ENCODE results near the gene CENPO.
"Not testable (repeated sequence)": the region's sequence is repeated elsewhere in the genome, so short reads cannot be mapped to it uniquely, and the experiment has no call there.

Gene CENPO

DNA sequence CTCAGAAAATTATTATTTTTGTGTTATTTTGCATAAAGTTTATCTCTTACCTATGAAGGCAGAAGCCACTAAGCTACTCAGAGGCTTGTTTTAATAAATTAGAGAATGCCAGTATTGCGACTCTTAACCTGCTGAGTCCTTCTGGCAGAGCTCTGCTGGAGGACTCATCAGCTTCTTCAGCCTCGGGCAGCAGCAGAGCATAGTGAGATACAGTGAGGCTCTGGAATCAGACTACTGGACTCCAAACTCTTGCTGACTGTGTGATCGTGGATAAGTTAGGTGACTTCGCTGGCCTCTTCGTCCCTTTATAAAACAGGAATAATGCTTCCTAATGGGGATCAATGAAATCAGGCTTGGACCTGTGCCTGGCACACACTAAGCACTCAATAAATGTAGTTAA, 1.8 kb upstream of the CENPO start:
- DNase-seq = no peak

DNA sequence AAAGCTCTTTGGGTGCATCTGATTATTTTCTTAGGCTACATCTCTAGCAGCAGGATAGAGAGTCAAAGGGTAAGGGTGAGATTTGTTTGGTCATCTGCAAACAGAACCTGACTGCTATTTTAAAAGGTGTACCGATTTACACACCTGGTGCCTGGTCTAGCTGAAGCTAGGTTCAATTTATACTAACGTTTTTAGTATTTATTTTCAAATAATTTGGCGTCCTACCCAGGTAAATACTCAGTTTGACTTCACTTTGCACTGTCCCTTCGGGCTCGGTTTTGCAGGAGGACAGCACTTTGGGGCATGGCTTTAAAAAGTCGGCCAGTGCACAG, 717 bp upstream of the CENPO start:
- DNase-seq = no peak

DNA sequence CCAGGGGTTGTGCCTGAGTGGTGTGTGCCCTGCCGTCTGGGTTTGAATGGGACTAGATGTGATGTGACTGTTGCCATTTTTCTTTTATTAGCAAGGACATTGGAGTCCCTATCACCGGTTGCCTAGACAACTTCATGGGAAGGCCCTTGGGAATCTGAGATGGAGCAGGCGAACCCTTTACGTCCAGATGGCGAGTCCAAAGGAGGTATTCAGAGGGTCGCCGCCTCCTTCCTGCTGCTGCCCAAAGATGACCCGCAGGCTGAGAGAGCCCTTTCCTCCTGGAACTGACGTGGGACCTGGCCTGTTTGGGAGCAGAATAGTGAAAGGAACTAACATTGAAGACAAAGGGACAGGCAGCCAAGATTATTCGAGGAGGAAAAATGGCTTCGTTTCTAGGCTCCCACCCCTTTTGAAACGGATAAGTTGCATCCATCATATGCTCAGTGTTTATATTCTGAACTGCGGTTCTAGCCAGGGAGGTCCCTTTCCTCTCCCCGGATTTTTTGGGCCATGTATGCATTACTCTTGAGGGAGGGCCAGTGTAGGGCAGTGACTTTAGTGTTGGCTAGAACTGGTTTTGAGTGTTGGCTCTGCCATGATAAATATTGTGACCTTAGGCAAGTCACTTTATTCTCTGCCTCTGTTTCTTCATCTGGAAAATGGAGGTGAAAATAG, 673 bp downstream of the CENPO start:
- DNase-seq = no peak

DNA sequence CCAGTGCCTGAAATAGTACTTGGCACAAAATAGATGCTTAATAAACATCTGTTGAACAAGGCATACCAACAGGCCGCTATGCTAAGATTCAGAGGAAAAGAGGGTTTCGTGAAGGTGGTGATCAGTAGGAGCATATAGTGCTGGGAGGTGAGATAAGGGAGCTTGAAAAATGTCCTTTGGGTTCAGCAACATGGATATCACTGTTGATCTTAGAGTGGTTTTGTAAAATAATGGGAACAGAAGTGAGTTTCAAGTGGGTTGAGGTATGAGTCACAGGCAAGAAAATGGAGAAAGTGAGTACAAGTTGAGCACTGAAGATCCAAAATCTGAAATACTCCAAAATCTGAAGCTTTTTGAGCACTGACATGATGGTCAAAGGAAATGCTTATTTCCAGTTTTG, 4.4 kb downstream of the CENPO start:
- DNase-seq = no peak

DNA sequence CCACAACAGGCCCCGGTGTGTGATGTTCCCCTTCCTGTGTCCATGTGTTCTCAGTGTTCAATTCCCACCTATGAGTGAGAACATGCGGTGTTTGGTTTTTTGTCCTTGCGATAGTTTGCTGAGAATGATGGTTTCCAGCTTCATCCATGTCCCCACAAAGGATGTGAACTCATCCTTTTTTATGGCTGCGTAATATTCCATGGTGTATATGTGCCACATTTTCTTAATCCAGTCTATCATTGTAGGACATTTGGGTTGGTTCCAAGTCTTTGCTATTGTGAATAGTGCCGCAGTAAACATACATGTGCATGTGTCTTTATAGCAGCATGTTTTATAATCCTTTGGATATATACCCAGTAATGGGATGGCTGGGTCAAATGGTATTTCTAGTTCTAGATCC, 7.3 kb downstream of the CENPO start:
- not testable (repeated sequence) for DNase-seq

DNA sequence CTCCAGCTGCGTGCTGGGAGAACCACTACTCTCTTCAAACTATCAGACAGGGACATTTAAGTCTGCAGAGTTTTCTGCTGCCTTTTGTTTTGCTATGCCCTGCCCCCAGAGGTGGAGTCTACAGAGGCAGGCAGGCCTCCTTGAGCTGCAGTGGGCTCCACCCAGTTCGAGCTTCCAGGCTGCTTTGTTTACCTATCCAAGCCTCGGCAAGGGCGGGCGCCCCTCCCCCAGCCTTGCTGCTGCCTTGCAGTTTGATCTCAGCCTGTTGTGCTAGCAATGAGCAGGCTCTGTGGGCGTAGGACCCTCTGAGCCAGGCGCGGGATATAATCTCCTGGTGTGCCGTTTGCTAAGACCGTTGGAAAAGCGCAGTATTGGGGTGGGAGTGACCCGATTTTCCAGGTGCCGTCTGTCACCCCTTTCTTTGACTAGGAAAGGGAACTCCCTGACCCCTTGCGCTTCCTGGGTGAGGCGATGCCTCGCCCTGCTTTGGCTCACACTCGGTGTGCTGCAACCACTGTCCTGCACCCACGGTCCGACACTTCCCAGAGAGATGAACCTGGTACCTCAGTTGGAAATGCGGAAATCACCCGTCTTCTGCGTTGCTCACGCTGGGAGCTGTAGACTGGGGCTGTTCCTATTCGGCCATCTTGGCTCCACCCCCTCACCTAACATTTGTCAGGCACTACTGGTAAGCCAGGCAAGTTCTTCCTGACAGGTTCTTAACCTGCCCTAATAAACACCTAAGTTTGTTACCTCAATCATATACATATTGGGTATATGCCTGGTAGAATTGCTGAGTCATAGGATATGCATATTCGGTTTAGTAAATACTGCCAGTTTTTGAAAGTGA, 12.8 kb downstream of the CENPO start:
- not testable (repeated sequence) for DNase-seq

DNA sequence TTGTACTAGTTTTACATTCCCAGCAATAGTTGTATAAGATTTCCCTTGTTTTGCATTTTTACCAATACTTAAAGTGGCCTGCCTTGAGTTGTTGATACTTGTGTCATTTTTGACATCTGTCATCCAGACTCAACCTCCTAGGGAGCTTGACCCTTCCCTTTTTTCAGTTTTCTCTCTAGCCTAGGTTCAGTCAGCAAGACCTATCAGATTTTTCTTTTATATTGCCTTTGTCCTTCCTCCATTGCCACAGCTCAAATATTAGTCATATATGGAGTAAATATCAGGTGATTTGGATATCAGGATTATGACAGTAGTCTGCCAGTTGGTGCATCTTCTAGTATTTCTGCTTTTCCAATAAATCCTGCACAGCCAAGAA, 13.4 kb downstream of the CENPO start:
- DNase-seq = peak; percentile 13

DNA sequence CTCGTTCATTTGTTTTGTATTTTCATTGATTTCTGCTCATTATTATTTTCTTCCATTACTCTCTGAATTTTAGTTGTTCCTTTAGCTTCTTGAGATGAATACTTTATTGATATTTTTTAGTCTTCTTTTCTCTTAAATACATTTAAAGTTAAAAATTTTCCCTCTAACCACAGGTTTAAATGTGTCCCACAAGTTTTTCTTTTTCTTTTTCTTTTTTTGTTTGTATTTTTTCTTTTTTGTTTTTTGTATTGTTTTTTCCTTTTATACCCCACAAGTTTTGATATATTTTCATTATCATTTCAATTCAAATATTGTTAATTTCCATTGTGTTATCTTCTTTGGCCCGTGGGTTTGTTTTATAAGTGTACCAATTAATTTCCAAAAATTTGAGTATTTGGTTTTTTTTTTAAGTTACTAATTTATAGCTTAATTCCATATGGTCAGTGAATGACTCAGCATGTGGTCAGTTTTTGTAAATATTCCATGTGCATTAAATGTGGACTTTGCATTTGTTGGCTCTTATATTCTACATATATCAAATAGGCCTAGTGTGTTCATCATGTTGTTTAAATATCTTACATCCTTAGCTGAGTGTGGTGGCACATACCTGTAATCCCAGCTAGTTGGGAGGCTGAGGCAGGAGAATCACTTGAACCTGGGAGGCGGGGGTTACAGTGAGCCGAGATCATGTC, 16.2 kb downstream of the CENPO start:
- no peak for DNase-seq

DNA sequence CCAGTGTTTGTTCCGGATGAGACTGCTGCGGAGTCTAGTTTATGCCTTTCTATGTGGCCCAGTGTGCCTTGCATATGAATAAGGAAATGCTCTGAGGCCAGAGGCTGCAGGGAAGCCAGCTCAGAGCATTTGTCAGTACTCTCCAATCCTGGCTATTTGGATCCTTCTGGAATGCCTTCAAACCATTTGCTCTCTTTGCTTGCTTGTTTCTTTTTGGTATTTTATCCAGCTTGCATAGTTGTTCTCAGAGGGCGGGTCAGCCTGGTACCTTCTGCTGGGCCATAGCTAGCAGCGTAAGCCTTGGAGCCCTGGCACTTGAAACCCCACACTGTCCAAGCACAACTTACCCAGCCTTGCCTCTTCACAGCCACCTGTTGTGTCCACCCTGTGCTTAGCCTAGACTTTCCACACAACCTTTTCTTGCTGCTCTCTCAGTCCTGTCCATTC, 20.5 kb downstream of the CENPO start:
- DNase-seq = no peak

DNA sequence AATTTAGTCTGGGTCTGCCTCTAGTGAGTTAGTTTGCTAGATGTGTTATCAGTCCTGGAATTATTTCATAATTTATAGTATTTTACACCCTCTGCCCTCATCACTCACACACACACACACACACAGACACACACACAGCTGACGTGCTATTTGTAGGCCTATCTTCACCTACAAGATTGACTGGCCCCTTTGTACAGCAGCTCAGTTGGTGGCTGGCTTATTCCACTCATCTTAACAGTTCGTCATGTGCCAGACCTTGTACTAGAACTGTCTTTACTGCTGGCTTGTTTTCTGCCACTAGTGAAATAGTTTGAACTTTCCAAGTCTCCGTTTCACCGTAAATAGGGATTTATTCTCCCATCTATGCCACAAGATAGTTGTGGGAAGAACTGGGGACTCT, 21.3 kb downstream of the CENPO start:
- DNase-seq = no peak

DNA sequence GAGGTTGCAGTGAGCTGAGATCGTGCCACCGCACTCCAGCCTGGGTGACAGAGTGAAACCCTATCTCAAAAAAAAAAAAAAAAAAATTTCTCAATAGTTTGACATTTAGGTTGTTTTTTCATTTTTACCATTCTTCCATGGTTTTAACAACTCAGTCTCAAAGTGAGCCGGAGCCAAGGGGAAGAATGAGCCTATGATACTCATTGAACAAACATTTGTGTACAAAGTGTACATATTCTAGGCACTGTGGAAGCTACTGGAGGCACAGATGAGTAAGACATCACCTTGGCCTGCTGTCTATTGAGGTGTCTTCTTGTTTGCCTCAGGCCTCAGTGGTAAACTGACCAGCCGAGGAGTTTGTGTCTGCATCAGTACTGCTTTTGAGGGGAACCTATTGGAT, 21.9 kb downstream of the CENPO start:
- DNase-seq = no peak

DNA sequence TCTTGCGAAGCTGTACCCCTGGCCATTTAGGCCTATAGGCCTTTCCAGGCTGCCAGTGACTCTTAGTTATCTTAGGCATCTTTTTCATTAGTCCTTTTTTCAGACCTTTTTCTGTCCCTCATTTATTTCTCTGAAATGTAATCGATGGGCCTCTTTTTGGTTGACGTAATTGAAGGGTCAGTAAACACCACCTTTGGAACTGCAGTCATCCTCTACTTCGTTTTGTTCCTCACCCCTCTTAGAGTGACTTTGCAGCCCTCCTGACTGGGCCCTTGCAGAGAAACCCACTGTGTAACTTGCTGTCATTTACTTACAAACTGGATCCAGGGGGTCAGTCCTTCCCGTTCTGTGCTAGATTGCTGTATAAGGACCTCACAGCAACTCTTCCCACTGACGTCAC, 23.2 kb downstream of the CENPO start:
- DNase-seq = no peak

DNA sequence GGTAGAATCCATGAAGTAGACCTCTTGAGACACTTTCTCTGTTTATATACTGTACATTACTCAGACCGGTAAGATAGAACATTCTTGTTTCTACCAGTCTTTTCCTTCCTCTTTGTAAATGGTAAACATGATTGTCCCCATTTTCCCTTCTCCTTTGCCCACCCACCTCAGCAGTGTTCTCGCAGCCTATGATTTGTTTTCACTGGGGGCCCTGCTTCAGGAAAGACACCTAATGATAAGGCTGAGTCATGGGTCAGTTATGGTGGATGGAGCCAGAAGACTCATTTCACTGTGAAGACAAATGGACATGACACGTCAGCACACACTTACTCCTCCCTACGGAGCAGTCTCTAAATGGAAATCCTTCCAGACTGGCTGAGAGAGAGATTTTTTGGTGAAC, 23.7 kb downstream of the CENPO start:
- no peak for DNase-seq

DNA sequence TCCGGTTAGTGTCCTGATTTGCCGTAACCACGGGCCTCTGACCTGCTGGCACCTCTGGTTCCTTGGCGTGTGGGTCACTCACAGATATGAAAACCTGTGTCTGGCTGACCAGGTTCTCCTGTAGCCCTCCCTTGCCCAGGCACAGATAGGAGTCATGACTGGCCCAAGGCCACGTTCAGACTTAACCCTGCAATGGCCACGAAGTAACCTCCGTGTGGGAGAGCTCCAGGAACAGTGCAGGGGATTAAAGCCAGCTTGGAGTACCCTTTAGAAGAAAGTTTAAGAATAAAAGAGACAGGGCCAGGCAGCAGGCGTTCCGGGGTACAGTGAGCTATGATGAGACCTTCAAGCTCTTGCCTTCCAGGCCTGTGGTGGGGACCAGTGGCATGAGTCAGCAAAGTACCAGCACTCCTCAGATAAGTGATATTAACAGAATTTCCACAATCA, 25.5 kb downstream of the CENPO start:
- no peak for DNase-seq

DNA sequence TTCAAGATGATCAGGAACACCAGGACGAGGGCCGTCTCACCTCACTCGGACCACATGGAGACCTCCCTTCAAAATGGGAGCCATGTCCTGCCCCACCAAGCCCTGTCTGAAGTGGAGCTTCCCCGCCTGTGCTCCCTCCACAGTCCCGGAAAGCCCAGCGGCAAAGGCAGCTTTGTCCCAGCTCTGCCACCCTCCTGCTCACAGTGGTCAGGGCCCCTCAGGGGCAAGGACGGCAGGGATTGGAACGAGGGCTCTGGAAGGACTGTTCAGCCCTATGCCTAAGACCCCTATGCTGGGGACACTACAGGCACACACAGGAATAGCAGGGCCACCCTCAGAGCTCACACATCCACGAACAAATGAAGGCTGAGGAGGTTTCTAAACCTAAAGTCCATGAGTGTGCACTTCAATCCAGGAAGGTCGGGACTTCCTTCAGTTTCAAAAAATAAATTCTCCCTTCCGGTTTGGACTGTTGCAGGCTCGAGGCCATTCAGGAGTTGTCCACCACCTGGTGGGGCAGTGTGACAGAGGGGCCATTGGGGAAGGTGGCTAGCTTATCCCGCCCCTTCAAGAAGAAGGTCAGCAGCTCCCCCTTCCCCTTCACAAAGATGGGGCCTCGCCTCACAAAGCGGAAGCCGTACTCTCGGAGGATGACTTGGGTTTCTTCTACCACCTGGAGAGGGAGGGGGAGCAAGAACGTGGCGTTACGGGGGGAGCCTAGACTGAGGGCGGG, 26.4 kb downstream of the CENPO start:
- DNase-seq = no peak

DNA sequence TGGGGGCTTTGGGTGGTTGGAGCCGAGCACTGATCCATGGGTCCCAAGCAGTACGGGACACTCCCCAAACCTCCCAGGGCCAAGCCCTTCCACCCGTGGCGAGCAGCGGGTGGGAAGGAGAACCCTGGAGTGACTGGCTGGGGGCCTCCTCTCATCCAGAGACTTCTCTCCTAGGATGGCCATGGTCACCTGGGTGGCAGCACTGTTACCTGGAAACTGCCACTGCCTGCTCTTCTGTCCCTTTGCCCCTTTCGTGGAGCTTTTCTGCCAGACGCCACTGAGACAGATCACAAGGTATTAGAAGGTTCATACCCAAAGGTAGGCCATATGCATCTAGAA, 26.9 kb downstream of the CENPO start:
- DNase-seq = no peak

DNA sequence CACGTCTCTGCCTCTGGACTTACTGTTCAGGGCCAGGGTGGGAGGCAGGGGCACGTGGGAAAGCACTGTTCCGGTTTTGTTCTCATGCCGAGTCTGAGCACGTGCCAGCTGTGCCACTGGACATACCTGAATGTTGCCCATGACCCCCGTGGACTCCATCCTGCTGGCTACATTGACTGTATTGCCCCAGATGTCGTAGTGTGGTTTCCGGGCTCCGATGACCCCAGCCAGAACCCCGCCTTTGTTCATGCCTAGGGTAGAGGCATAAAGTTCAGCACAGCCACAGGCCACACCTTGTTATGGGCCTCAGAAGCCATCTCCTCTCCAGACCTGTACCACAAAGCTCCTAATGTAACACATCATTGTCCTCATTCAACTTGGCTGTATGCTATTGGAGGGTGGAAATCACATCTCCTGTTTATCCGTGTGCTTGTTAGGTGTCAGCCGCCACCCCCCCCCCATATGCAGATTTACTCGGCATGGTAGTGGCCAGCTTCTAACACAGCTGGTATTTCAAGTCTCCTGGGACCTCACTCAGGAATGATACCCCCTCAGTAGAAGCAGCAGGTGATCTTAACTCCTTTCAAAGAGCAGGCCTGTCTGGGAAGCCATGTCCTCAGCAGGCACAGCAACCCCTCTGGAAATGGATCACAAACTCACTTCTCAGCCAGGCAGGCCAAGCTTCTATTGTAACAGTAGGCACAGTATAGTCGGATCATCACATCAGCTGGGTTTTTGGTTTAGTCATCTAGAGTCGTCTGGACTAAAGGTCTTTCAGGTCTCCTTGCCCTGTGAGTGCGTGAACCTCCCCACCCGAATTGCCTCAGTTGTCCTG, 27.6 kb downstream of the CENPO start:
- DNase-seq = no peak

DNA sequence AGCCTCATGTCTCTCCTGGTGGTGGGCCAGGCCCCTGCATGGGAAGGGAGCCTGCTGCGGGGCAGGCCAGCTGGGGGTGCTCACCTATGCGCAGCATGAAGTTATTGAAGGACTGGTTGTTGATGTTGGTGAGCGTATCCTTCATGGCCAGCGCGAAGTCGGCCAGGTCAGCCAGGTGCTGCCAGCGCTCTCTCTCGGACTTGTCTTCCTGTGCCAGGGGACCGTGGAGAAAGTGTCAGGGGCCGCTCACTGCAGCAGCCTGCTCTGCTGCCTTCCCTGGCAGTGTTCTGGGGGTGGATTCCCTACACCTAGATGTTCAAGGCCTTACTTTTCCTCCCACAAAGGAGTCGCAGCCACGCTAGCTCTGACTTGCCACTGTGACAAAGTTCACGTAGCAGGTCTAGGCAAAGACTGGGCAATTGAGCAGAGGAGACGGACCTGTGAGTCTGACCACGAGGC, 28.2 kb downstream of the CENPO start:
- no peak for DNase-seq

DNA sequence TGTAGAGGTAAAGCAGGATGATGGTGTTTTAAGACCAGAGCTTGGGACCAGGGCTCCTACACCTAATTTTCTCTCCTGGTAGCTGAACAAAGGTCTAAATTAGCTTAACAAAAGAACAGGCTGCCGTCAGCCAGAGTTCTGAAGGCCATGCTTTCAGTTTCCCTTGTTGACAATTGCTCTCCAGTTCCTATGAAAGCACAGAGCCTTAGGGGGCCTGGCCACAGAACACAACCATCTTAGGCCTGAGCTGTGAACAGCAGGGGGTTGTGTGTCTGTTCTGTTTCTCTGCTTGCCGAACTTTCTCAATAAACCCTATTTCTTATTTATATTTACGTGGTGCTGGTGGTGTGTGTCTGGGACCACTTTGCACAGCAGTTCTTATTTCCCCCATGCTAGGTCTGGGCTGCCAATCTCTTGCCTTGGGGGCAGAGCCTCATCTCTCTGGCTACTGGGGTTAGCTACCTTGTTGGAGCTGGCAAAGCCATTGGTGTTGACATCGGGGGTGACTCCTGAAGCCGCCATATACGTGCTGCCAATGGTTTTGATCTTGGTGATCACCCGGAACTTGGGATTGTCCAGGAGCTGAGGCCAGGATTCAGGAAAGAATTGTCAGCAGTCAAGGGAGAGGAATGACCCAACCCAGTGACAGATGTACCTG, 29.0 kb downstream of the CENPO start:
- no peak for DNase-seq

DNA sequence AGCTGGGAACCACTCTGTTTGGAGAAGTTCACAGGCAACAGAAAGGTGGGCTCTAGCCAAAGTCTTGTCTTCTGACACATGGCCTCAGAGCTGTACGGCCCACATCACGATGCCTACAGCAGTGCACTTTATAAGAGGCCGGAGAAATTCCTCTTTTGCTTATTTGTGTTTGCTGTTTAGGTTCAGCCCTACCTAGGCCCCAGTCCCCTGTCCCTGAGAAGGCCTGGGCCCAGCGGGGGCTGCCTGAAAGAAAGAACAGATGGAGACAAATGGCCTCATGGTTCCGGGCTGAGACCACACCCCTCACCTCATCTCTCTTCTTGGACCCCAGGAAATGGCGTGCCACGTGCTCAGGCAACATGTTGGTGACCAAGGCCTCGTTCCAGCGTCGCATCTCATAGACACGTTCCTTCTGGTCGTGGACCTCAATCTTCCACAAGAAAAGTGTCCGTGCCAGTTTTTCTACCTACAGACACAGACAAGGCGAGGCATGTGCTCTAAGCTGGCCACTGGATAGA, 30.9 kb downstream of the CENPO start:
- DNase-seq = no peak
